ENCODE data around the gene CHORDC1. TPM values are rescaled to one million over a fixed set of nuclear protein-coding genes. Genes with fewer than 3 reads are reported as not detected.

CHORDC1 gene
- total and polyA plus RNA-seq, 2 of the 8 experiments (the other 6 are each of a cell fraction or from before 2014, with no cell fraction given) = 28.9 to 97.1 TPM

GRCh38 chr11:90221803-90222458 lies 918 bp downstream of the CHORDC1 start:
- peak overlapping the region; percentile 68 to 94 for H3K4me2 ChIP-seq (ENCODE audit: insufficient read depth in 1 of 2, low read depth in 2 of 2, low read length in 2 of 2)
- no peak overlapping the region for H2BK20ac ChIP-seq (ENCODE audit: low read length)
- H3K4me1 ChIP-seq (replicated peaks in 1 of 4; ENCODE audit: control insufficient read depth in 3 of 4, insufficient read depth in 4 of 4, low read length in 3 of 4) = no peaks in the 10 kb centered on the region; a peak in 4 of 7 replicates
- peaks cover 0 to 7% (median 0%) of the 10 kb centered on the region in 4 experiments; a peak in 1 of 8 replicates for H3K36me3 ChIP-seq (ENCODE audit: control insufficient read depth in 2 of 4, insufficient read depth in 4 of 4, low read length in 3 of 4)
- ChIA-PET CTCF (ENCODE audit: partially characterized antibody) (no interaction called here), POLR2A (ENCODE audit: partially characterized antibody) (interaction anchor here (1.0 to 1.6 kb wide), 3 partner anchors 12 to 18 kb away, joined by 3 to 4 read pairs (median 3); no protein-coding TSS in a partner anchor)
- no peak overlapping the region for H3K14ac ChIP-seq (ENCODE audit: insufficient read length)
- no peak overlapping the region for H3K23ac ChIP-seq (ENCODE audit: insufficient read length)
- H3K18ac ChIP-seq (ENCODE audit: extremely low read depth, low read length) = no peak overlapping the region
- no peak overlapping the region for H2BK12ac ChIP-seq (ENCODE audit: low read depth, low read length)
- H4K5ac ChIP-seq (ENCODE audit: insufficient read length, low read depth, low read length) = no peak overlapping the region
- no peak overlapping the region for H3K4ac ChIP-seq (replicated peaks; ENCODE audit: insufficient read length, low read depth, low read length)
- 0 out of 2 replicates have a peak overlapping the region, but pooled peaks have one; percentile 72 for H3K27ac ChIP-seq (ENCODE audit: low read depth, low read length)
- H3K79me2 ChIP-seq (ENCODE audit: control insufficient read depth in 1 of 2, insufficient read depth in 2 of 2, low read length in 2 of 2) = peaks cover 22 to 66% of the 10 kb centered on the region in 2 experiments
- peak overlapping the region; percentile 88 to 98 (median 90) for H3K4me3 ChIP-seq (ENCODE audit: extremely low read depth in 1 of 4, insufficient read depth in 2 of 4, low read depth in 3 of 4, low read length in 4 of 4)
- no peaks in the 10 kb centered on the region for H3K79me1 ChIP-seq (ENCODE audit: low read depth, low read length)
- DNase-seq (ENCODE audit: low read depth in 1 of 2, low spot score in 2 of 2) (no peak), FAIRE-seq (no peak)
- H3K9me3 ChIP-seq (ENCODE audit: insufficient read depth in 2 of 2, low read depth in 1 of 2, low read length in 1 of 2) = no peaks in the 10 kb centered on the region; a peak in 1 of 4 replicates
- WGBS, 2 experiments (ENCODE audit: extremely low coverage in 1 of 2, insufficient coverage in 1 of 2, insufficient read length in 1 of 2, insufficient replicate concordance in 2 of 2, low coverage in 1 of 2, low lambda C conversion rate in 2 of 2, missing lambda C conversion rate in 1 of 2) = 6% methylated on average over 16 of the region's 16 CpGs; no CpG with 5 or more reads in 1 of the 2 experiments
- peaks cover 1 to 5% of the 10 kb centered on the region in 2 experiments for H4K20me1 ChIP-seq (replicated peaks in 1 of 2; ENCODE audit: control insufficient read depth in 1 of 2, insufficient read depth in 2 of 2, low read length in 2 of 2)
- H2AFZ ChIP-seq (ENCODE audit: low read length) = no peak overlapping the region
- H2AK5ac ChIP-seq (ENCODE audit: low read depth, low read length) = no peak overlapping the region
- no peak overlapping the region for H2BK120ac ChIP-seq (replicated peaks; ENCODE audit: low read depth, low read length)
- no peak overlapping the region for H2BK5ac ChIP-seq (ENCODE audit: low read depth, low read length)
- peaks cover 0 to under 1% (median 0%) of the 10 kb centered on the region in 4 experiments; a peak in 1 of 7 replicates for H3K27me3 ChIP-seq (replicated peaks in 1 of 4; ENCODE audit: control insufficient read depth in 3 of 4, extremely low read depth in 1 of 4, insufficient read depth in 3 of 4, low read length in 3 of 4)
- no peak overlapping the region for H3K56ac ChIP-seq (replicated peaks; ENCODE audit: insufficient read length, low read depth, low read length)
- peaks cover 10% of the 10 kb centered on the region for H3K23me2 ChIP-seq (ENCODE audit: low read depth, low read length)
- peak overlapping the region; percentile 73 to 93 (median 86) for H3K9ac ChIP-seq (replicated peaks in 1 of 4; ENCODE audit: extremely low read depth in 1 of 4, low read depth in 3 of 4, low read length in 3 of 4)
- no peak overlapping the region for H4K8ac ChIP-seq (ENCODE audit: extremely low read depth, insufficient read depth, low read length)
- peak overlapping the region; percentile 3 for H4K91ac ChIP-seq (replicated peaks; ENCODE audit: insufficient read length, low read length)
- no peak overlapping the region for H2BK15ac ChIP-seq (ENCODE audit: low read length)
- TF ChIP-seq ZNF274 (IDR thresholded peaks at IDR 0.05; ENCODE audit: borderline replicate concordance, extremely low read depth, low read length) = no peak
- no peak for TF ChIP-seq HDAC6 (IDR thresholded peaks at IDR 0.05; ENCODE audit: low read depth, low read length)
- TF ChIP-seq ATF2 (IDR thresholded peaks at IDR 0.05; ENCODE audit: low read length) = no peak
